Astrocyte (in vitro differentiated cells and primary cell): Measurements from ENCODE around the gene WSB2. TPM values are rescaled to one million over a fixed set of nuclear protein-coding genes. Genes with fewer than 3 reads are reported as not detected.

Source experiments
- DNase-seq: peaks from one replicate; pipeline ENCODE4 v3.0.0-alpha.2; 2010; ENCODE audit warnings: low read depth
- FAIRE-seq: peaks from 2 replicates; lab custom pipeline; 2011; peaks lifted over from hg19 to GRCh38; lab: Jason Lieb, UNC
- H2AFZ ChIP-seq: 2 replicates; pipeline ENCODE4 v1.6.0; 2012; ENCODE audit warnings: low read depth, low read length, inconsistent platforms
- H3K27ac ChIP-seq: 2 replicates; pipeline ENCODE4 v1.5.1; 2011; ENCODE audit warnings: low read depth, low read length, inconsistent platforms
- H3K27me3 ChIP-seq: 2 replicates; pipeline ENCODE4 v1.6.0; 2011; ENCODE audit warnings: low read length, inconsistent platforms; ENCODE audit not compliant: insufficient read depth
- H3K36me3 ChIP-seq: 2 replicates; pipeline ENCODE4 v1.5.1; 2011; ENCODE audit warnings: low read length, inconsistent platforms; ENCODE audit not compliant: insufficient read depth
- H3K4me1 ChIP-seq: 2 replicates; pipeline ENCODE4 v1.5.1; 2011; ENCODE audit warnings: low read length, inconsistent platforms; ENCODE audit not compliant: insufficient read depth
- H3K4me2 ChIP-seq: 2 replicates; pipeline ENCODE4 v1.6.0; 2012; ENCODE audit warnings: low read length, inconsistent platforms
- H3K4me3 ChIP-seq: 2 replicates; pipeline ENCODE4 v1.5.1; 2011; ENCODE audit warnings: low read depth, mild to moderate bottlenecking, low read length, inconsistent platforms; ENCODE audit not compliant: insufficient read depth
- H3K79me2 ChIP-seq: 2 replicates; pipeline ENCODE4 v1.6.0; 2012; ENCODE audit warnings: mild to moderate bottlenecking, low read length, inconsistent platforms; ENCODE audit not compliant: insufficient read depth
- H3K9ac ChIP-seq: 2 replicates; pipeline ENCODE4 v1.6.0; 2012; ENCODE audit warnings: mild to moderate bottlenecking, low read length, inconsistent platforms
- H3K9me3 ChIP-seq: 2 replicates; pipeline ENCODE4 v1.5.1; 2012; ENCODE audit warnings: low read depth, mild to moderate bottlenecking, low read length, inconsistent platforms; ENCODE audit not compliant: insufficient read depth
- H4K20me1 ChIP-seq: 2 replicates; pipeline ENCODE4 v1.6.0; 2012; ENCODE audit warnings: low read length, inconsistent platforms; ENCODE audit not compliant: insufficient read depth
- H3K27ac Mint-ChIP-seq: one replicate; pipeline ENCODE4 v1.8.0; 2021; ENCODE audit warnings: mild to moderate bottlenecking, mixed read lengths; ENCODE audit not compliant: unreplicated experiment
- H3K27me3 Mint-ChIP-seq: one replicate; pipeline ENCODE4 v1.8.0; 2021; ENCODE audit warnings: low read depth, mixed read lengths; ENCODE audit not compliant: unreplicated experiment
- H3K36me3 Mint-ChIP-seq: one replicate; pipeline ENCODE4 v1.8.0; 2021; ENCODE audit warnings: low read depth, mixed read lengths; ENCODE audit not compliant: unreplicated experiment
- H3K4me1 Mint-ChIP-seq: one replicate; pipeline ENCODE4 v1.8.0; 2021; ENCODE audit warnings: low read depth, mixed read lengths; ENCODE audit not compliant: unreplicated experiment
- H3K4me3 Mint-ChIP-seq: one replicate; pipeline ENCODE4 v1.8.0; 2021; ENCODE audit warnings: mild to moderate bottlenecking, moderate library complexity, mixed read lengths; ENCODE audit not compliant: unreplicated experiment
- H3K9me3 Mint-ChIP-seq: one replicate; pipeline ENCODE4 v1.8.0; 2021; ENCODE audit warnings: mild to moderate bottlenecking, mixed read lengths; ENCODE audit not compliant: unreplicated experiment
- EZH2 ChIP-seq: IDR thresholded peaks from 2 replicates; pipeline ENCODE4 v1.6.1; 2012; ENCODE audit warnings: mild to moderate bottlenecking, low read length, inconsistent platforms; ENCODE audit not compliant: insufficient read depth
- total RNA-seq: library from RNA; stranded (reverse); gene quantifications from 2 replicates; pipeline ENCODE4 v1.2.1, GENCODE V29; 2021
- TF ChIP-seq, protein P1 (sequence below): IDR thresholded peaks from 2 replicates; pipeline ENCODE4 v1.5.1; 2011; ENCODE audit warnings: low read depth, mild to moderate bottlenecking, inconsistent platforms, low read length, moderate library complexity; ENCODE audit not compliant: insufficient read depth

Gene WSB2
- total RNA-seq, 1 donor from 2014 or later, result 113 TPM

DNA sequence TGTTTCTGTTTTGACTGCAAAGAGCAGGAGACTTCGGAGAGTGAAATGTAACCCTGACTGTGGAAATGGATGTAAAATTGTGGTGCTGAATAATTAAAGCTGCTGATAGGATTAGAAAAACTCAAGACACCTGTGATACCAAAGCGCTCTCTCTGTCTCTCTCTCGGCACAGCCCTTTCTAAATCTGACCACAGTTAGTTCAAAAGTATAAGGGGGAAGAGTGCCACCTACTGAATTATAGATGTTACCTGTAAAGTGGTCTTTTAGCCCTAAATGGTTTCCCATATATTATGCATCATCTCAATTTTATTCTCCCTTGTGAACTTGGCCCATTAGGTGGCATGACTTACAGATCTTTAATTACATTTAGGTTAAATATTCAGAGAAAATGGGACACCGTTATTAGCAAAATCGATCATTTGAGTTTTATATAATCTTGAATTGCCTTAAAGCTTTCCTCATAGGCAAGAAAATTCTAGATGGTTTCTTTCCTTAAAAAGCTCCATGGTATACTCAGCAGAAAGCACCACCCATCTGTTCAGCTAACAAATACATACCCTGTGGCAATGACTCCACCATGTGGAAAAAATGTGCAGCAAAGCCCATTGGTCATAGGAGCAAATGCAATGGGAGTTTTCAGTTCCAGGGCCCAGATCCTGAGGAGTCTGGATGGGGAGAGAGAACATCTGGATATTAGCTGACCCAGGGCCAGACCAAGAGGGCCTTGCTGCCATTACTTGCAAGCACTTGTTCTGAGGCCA lies 26.4 kb downstream of the WSB2 start:
- Mint-ChIP-seq H3K4me1 (peaks cover 4% of the 10 kb centered on the region), H3K4me3 (no peak overlapping the region), H3K36me3 (peaks cover 7% of the 10 kb centered on the region), H3K27me3 (no peaks in the 10 kb centered on the region), H3K27ac (peak overlapping the region; percentile 4), H3K9me3 (no peaks in the 10 kb centered on the region)
- H3K4me1 ChIP-seq, result peaks cover 8% of the 10 kb centered on the region
- H3K9me3 ChIP-seq, result no peaks in the 10 kb centered on the region
- H3K4me2 ChIP-seq, result no peak overlapping the region
- no peaks in the 10 kb centered on the region for H3K27me3 ChIP-seq
- no peak overlapping the region for H2AFZ ChIP-seq
- peaks cover 70% of the 10 kb centered on the region for H3K36me3 ChIP-seq
- H4K20me1 ChIP-seq, result peaks cover 33% of the 10 kb centered on the region
- TF ChIP-seq, protein P1, sequence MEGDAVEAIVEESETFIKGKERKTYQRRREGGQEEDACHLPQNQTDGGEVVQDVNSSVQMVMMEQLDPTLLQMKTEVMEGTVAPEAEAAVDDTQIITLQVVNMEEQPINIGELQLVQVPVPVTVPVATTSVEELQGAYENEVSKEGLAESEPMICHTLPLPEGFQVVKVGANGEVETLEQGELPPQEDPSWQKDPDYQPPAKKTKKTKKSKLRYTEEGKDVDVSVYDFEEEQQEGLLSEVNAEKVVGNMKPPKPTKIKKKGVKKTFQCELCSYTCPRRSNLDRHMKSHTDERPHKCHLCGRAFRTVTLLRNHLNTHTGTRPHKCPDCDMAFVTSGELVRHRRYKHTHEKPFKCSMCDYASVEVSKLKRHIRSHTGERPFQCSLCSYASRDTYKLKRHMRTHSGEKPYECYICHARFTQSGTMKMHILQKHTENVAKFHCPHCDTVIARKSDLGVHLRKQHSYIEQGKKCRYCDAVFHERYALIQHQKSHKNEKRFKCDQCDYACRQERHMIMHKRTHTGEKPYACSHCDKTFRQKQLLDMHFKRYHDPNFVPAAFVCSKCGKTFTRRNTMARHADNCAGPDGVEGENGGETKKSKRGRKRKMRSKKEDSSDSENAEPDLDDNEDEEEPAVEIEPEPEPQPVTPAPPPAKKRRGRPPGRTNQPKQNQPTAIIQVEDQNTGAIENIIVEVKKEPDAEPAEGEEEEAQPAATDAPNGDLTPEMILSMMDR, result peak; percentile 54
- no peak for TF ChIP-seq EZH2
- peaks cover 4% of the 10 kb centered on the region for H3K79me2 ChIP-seq
- no peak overlapping the region for H3K4me3 ChIP-seq
- H3K27ac ChIP-seq, result no peak overlapping the region
- DNase-seq, result peak; percentile 45
- no peak overlapping the region for H3K9ac ChIP-seq
- no peak for FAIRE-seq

DNA sequence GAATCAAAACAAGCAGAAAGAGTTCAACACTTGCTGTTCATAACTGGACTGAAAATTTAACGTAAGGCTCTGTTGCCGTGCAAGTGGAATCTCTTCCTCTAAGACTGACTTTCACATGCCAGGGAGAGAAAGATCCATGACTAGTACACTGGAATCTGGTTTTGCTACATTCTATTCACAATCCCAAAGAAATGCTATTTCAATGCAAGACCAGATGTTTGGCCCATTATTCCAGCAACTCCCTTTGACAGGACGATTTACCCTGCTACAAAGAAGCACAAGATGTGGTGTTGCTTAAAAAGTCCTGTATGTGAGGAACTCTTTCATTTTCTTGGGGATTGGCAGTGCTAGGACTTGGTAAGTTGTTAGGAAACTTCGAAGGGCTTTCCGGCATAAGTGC lies 27.1 kb downstream of the WSB2 start:
- H3K9ac ChIP-seq, result no peak overlapping the region

More for the DNA sequence above, 27.1 kb downstream of the WSB2 start:
- peaks cover 4% of the 10 kb centered on the region for H3K4me1 Mint-ChIP-seq
- Histone ChIP-seq H3K27me3 (no peaks in the 10 kb centered on the region), H4K20me1 (peaks cover 28% of the 10 kb centered on the region), H2AFZ (no peak overlapping the region), H3K79me2 (peaks cover 4% of the 10 kb centered on the region), H3K27ac (peak overlapping the region; percentile 22), H3K4me1 (peaks cover 8% of the 10 kb centered on the region), H3K36me3 (peaks cover 68% of the 10 kb centered on the region), H3K4me2 (peak overlapping the region; percentile 30), H3K9me3 (no peaks in the 10 kb centered on the region), H3K4me3 (no peak overlapping the region)
- no peaks in the 10 kb centered on the region for H3K27me3 Mint-ChIP-seq
- no peak overlapping the region for H3K4me3 Mint-ChIP-seq
- H3K9me3 Mint-ChIP-seq, result no peaks in the 10 kb centered on the region
- peaks cover 7% of the 10 kb centered on the region for H3K36me3 Mint-ChIP-seq
- no peak for TF ChIP-seq EZH2
- TF ChIP-seq, protein P1, result no peak
- H3K27ac Mint-ChIP-seq, result no peak overlapping the region
- DNase-seq (no peak), FAIRE-seq (peak; percentile 55)
